PC-9 (cell line): ENCODE data around the gene IL11. TPM values are rescaled to one million over a fixed set of nuclear protein-coding genes. Genes with fewer than 3 reads are reported as not detected.
"Not testable (repeated sequence)": the region's sequence is repeated elsewhere in the genome, so short reads cannot be mapped to it uniquely, and the experiment has no call there.

Source experiments
- BruUV-seq: library from RNA; stranded (reverse); fragments of 400-500 nt; replicated peaks from 2 replicates; lab custom pipeline; 2021; lab: Mats Ljungman, UMichigan
- CTCF ChIA-PET: fragments of 300-600 bp; sonication (Branson Sonifier 250); formaldehyde crosslinking; loops from one replicate; lab custom pipeline; 2022; ENCODE audit warnings: antibody characterized with exemption; lab: Charles Lee
- POLR2A ChIA-PET: fragments of 300-600 bp; sonication (Branson Sonifier 250); formaldehyde crosslinking; loops from one replicate; lab custom pipeline; 2022; ENCODE audit warnings: antibody characterized with exemption; ENCODE audit not compliant: unreplicated experiment; lab: Charles Lee
- DNase-seq, 2 experiments: peaks; one replicate each; pipeline versions ENCODE4 v3.0.0 to v3.0.0-alpha.2; 2015 to 2022; ENCODE audit warnings: mixed read lengths in 1 of 2
- H2AFZ ChIP-seq: fragments of 200-600 bp; sonication (generic); 2 replicates; pipeline ENCODE4 v1.8.1; 2017; ENCODE audit warnings: antibody characterized with exemption
- H3F3A ChIP-seq: fragments of 200-600 bp; sonication (generic); 2 replicates; pipeline ENCODE4 v1.8.1; 2017; ENCODE audit warnings: antibody characterized with exemption, mild to moderate bottlenecking, low read depth; ENCODE audit not compliant: insufficient read depth
- H3K27ac ChIP-seq: fragments of 200-600 bp; sonication (generic); 2 replicates; pipeline ENCODE4 v1.6.1; 2016; ENCODE audit warnings: mixed run types
- H3K27me3 ChIP-seq: fragments of 200-600 bp; sonication (generic); 2 replicates; pipeline ENCODE4 v1.6.1; 2016; ENCODE audit warnings: low read depth, mixed run types; ENCODE audit not compliant: insufficient read depth
- H3K36me3 ChIP-seq: fragments of 200-600 bp; sonication (generic); 2 replicates; pipeline ENCODE4 v1.6.1; 2016; ENCODE audit warnings: low read depth, mixed run types
- H3K4me1 ChIP-seq: fragments of 200-600 bp; sonication (generic); replicated peaks from 2 replicates; pipeline ENCODE4 v1.6.1; 2016; ENCODE audit warnings: mixed run types; ENCODE audit not compliant: insufficient read depth
- H3K4me2 ChIP-seq: fragments of 200-600 bp; sonication (generic); 2 replicates; pipeline ENCODE4 v1.6.1; 2017; ENCODE audit warnings: mixed run types
- H3K4me3 ChIP-seq: fragments of 200-600 bp; sonication (generic); 2 replicates; pipeline ENCODE4 v1.6.1; 2016; ENCODE audit warnings: mixed run types
- H3K79me2 ChIP-seq: fragments of 200-600 bp; sonication (generic); 2 replicates; pipeline ENCODE4 v1.6.1; 2017; ENCODE audit warnings: low read depth, mixed run types
- H3K9me2 ChIP-seq: fragments of 200-600 bp; sonication (generic); 2 replicates; pipeline ENCODE4 v1.8.1; 2017; ENCODE audit warnings: mild to moderate bottlenecking; ENCODE audit not compliant: insufficient read depth
- H3K9me3 ChIP-seq: fragments of 200-600 bp; sonication (generic); 2 replicates; pipeline ENCODE4 v1.8.1; 2016; ENCODE audit warnings: low read depth; ENCODE audit not compliant: insufficient read depth
- H4K20me1 ChIP-seq: fragments of 200-600 bp; sonication (generic); 2 replicates; pipeline ENCODE4 v1.8.1; 2017; ENCODE audit not compliant: insufficient read depth
- CTCF ChIP-seq: fragments of 200-600 bp; sonication (generic); conservative IDR thresholded peaks from 2 replicates; pipeline ENCODE4 v1.6.1; 2017; ENCODE audit warnings: mixed run types, antibody characterized with exemption, mild to moderate bottlenecking, moderate library complexity
- EZH2 ChIP-seq: fragments of 200-600 bp; sonication (generic); IDR thresholded peaks from 2 replicates; pipeline ENCODE4 v1.8.0; 2017; ENCODE audit warnings: antibody characterized with exemption, low read depth
- intact Hi-C: fragments of 100-400 bp; cut with micrococcal nuclease; formaldehyde crosslinking; loops from one replicate; pipeline ENCODE4 v1.10.0; 2022; ENCODE audit not compliant: unreplicated experiment
- total RNA-seq: library from RNA; stranded (reverse); gene quantifications from 2 replicates; pipeline ENCODE4 v1.2.3, GENCODE V29; 2021

Gene IL11
- total RNA-seq, 1 experiment from 2014 or later, result 4.1 TPM

- CTCF ChIA-PET, result interaction anchor here (0.7 to 1.8 kb wide), 6 partner anchors 79 to 1152 kb away, joined by 3 to 6 read pairs (median 3); partner anchors contain the start of genes HSPBP1 and KMT5C
- no peak overlapping the region for H3K4me3 ChIP-seq
- H3K9me3 ChIP-seq, result no peaks in the 10 kb centered on the region
- no TSS peak for BruUV-seq
- peaks cover 33% of the 10 kb centered on the region for H3K27me3 ChIP-seq
- POLR2A ChIA-PET, result interaction anchor here (0.5 to 0.6 kb wide), 2 partner anchors 262 to 277 kb away, joined by 7 to 18 read pairs; no protein-coding TSS in a partner anchor
- no peaks in the 10 kb centered on the region for H3K79me2 ChIP-seq
- no peaks in the 10 kb centered on the region for H3K9me2 ChIP-seq
- no peak overlapping the region for H2AFZ ChIP-seq
- no peak overlapping the region for H3K4me2 ChIP-seq
- H3K4me1 ChIP-seq, result no peaks in the 10 kb centered on the region
- H3K36me3 ChIP-seq, result no peaks in the 10 kb centered on the region
- peaks cover 8% of the 10 kb centered on the region; the same call in 1 of the 2 replicates for H3F3A ChIP-seq
- peak; percentile 94 for TF ChIP-seq CTCF
- TF ChIP-seq EZH2, result no peak
- H3K27ac ChIP-seq, result no peak overlapping the region
- peak; percentile 74 to 79 for DNase-seq
- no peaks in the 10 kb centered on the region; the same call in 1 of the 2 replicates for H4K20me1 ChIP-seq
- intact Hi-C loops, result loop anchor here (1.0 to 5.0 kb wide), 4 partner anchors 84 to 536 kb away; no protein-coding TSS in a partner anchor
Measured at GRCh38 chr19:55418185-55418584, 47.9 kb upstream of the IL11 start.

- Histone ChIP-seq H3K36me3 (peaks cover 10% of the 10 kb centered on the region), H3K79me2 (peaks cover 23% of the 10 kb centered on the region), H3K9me3 (no peaks in the 10 kb centered on the region), H3K9me2 (no peaks in the 10 kb centered on the region), H2AFZ (no peak overlapping the region), H3K4me1 (peaks cover 21% of the 10 kb centered on the region), H3K4me3 (no peak overlapping the region), H3K4me2 (no peak overlapping the region), H3K27me3 (no peaks in the 10 kb centered on the region), H3F3A (peaks cover 19% of the 10 kb centered on the region), H3K27ac (no peak overlapping the region), H4K20me1 (peaks cover 17% of the 10 kb centered on the region)
- CTCF ChIA-PET, result no interaction called here
- POLR2A ChIA-PET, result interaction anchor here (0.5 kb wide), 1 partner anchor 352 kb away, joined by 4 read pairs; no protein-coding TSS in a partner anchor
- DNase-seq, result peak in 1 of 2 experiments; percentile 1
- intact Hi-C loops, result no loop called here
- no peak for TF ChIP-seq EZH2
- TF ChIP-seq CTCF, result no peak
- BruUV-seq, result no TSS peak
Measured at GRCh38 chr19:55410168-55410567, 39.9 kb upstream of the IL11 start.

GRCh38 chr19:55409179-55409578, 38.9 kb upstream of the IL11 start:
- H3K9me3 ChIP-seq, POLR2A ChIA-PET: not testable (repeated sequence)

More at GRCh38 chr19:55409179-55409578, 38.9 kb upstream of the IL11 start:
- Histone ChIP-seq H4K20me1 (peaks cover 27% of the 10 kb centered on the region), H3K79me2 (peaks cover 33% of the 10 kb centered on the region), H3F3A (peaks cover 29% of the 10 kb centered on the region), H3K36me3 (peaks cover 16% of the 10 kb centered on the region), H3K4me1 (peaks cover 21% of the 10 kb centered on the region)
- H3K4me3 ChIP-seq, H3K9me2 ChIP-seq, BruUV-seq, H3K27me3 ChIP-seq, H3K27ac ChIP-seq, H2AFZ ChIP-seq, H3K4me2 ChIP-seq, CTCF ChIA-PET: not testable (repeated sequence)
- peak in 1 of 2 experiments; percentile 9 for DNase-seq
- intact Hi-C loops, result loop anchor here (5.0 kb wide), 1 partner anchor 242 kb away; the partner anchor contains the start of gene DNAAF3
